GM19467 (cell line): Measurements from ENCODE around the gene DMC1.
"Not testable (repeated sequence)": the region's sequence is repeated elsewhere in the genome, so short reads cannot be mapped to it uniquely, and the experiment has no call there.

ENCODE experiments used
- ATAC-seq: cut with Tn5 transposase; IDR thresholded peaks from one replicate; pipeline ENCODE4 v1.9.1; 2021; ENCODE audit warnings: mild to moderate bottlenecking, moderate library complexity; ENCODE audit not compliant: unreplicated experiment

DMC1 gene, protein sequence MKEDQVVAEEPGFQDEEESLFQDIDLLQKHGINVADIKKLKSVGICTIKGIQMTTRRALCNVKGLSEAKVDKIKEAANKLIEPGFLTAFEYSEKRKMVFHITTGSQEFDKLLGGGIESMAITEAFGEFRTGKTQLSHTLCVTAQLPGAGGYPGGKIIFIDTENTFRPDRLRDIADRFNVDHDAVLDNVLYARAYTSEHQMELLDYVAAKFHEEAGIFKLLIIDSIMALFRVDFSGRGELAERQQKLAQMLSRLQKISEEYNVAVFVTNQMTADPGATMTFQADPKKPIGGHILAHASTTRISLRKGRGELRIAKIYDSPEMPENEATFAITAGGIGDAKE

DNA sequence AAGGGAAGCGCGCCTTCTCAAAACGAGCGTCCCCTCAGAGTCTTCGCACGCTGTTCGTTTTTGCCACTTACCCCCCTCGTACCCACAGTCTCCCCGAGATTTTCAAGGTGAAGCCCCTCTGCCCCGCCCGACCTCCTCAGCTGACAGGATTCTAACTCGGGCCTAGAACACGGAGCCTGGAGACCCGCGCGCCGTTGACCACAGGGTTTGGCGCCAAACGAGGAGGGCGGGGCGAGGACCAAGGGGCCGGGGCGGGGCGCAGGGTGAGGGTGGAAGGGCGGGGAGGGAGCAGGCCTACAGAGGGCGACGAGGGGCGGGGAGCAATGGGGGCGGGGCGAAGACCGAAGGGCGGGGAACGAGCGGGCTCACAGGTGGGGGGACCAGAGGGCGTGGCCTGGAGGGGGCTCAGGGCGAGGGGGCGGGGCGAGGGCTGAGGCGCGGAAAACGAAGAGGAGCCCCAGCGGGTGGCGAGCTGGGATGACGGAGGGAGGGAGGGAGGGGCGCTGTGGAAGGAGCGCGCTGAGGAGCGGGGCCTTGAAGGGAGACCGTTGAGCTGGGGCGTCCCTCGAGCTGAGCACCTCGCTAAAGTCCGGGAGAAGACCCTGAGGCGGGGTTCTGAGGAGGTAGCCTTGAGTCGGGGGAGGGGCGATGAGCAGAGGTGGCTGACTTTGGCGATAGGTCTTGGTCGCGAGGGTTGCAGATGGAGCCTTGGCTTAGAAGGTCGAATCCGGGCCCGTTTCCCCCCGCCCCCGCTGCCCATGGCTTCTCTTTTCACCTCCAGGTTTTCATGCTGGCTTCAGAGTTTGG, at the start of gene DMC1:
DMC1 (minus strand) TSS at position 212 of the 807 bp plus-strand sequence. CDS start 1,927 bp downstream, outside the sequence.
- peak; percentile 47 for ATAC-seq

DNA sequence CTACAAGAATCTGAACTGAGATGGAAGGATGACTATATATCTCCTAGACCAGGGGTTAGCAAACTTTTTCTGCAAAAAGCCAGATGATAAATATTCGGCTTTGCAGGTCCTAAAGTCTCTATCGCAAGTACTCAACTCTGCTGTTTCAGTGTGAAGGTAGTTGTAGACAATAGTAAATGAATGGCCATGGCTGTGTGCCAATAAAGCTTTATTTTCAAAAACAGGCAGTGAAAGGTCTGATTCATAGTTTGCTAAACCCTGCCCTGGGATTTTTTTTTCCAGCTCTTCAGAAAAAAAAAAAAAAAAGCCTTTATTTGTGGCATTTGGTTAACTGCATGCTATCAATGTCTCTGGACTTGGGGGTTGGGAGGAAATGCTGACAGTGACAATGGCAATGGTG, 48.7 kb upstream of the DMC1 start:
- no peak for ATAC-seq

DNA sequence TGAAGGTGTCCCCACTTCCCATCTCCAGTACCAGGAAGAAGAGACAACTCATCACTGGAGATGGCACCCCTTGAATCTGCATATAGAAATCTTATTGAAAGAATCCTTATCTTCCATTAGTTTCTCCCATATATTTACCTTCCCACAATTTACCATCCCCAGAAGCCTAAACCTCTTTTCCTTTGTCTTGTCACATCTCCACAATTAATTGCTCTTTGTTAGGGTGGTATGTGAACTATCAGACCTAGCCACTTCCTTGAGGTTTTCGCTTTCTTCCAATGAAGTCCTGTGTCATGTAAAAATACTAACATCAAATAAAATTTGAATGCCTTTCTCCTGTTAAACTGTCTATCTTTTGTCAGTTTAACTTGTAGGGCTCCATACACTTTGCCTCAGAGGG, 48.3 kb upstream of the DMC1 start:
- no peak for ATAC-seq

DNA sequence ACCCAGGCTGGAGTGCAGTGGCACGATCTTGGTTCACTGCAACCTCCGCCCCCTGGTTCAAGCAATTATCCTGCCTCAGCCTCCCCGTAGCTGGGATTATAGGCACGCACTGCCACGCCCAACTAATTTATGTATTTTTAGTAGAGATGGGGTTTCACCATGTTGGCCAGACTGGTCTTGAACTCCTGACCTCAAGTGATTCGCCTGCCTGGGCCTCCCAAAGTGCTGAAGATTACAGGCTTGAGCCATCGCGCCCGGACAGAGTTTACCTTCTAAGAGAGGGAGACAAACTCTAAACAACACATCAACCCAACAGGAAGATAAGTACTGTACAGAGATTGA, 45.1 kb upstream of the DMC1 start:
- ATAC-seq: not testable (repeated sequence)

DNA sequence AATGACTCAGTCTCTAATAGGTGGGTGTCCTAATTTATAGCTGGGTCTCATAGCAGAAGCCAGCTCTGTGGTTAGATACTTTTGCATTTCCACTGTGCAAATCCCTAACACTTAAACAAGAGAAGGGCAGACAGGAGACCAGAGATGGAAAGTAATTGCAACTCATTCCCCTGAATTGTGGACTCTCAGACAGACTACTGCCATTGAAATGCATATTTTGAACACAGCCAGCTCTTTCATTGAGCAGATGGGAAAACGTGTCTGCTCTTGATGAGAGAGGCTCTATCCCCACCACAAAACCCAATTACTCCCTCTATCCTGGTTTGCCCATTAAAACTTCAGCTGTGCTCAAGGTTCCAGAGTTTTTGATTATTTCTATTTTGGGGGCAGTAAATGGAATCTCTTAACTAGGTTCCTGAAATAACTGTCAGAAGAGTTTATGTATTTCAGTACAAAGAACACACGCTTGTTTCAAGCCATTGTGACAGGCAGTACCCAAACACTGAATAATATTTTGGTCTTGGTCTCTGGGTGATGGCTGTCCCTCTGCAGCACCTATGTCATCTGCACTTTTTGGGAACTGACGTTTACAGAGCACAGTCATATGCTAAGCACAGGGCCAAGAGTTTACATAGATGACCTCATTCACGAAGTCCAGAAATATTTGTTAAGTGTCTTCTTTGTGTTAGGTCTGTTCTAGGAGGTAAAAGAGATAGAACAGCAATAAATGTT, 44.5 kb upstream of the DMC1 start:
- ATAC-seq: no peak

DNA sequence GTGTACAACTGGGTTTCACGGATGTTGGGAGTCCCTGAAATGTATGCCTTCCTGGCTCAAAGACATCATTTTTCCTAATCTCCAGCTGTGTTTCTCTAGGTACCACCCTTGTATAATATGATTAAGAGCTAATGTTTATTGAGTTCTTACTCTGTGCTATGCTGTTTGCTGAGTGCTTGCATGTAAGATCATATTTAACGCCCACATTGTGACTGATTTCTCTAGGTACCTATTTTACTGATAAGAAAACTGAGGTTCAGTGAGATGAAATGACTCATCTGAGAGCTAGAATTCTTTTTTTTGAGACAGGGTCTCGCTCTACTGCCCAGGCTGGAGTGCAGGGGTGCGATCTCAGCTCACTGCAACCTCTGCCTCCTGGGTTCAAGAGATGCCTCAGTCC, 43.6 kb upstream of the DMC1 start:
- ATAC-seq: no peak

DNA sequence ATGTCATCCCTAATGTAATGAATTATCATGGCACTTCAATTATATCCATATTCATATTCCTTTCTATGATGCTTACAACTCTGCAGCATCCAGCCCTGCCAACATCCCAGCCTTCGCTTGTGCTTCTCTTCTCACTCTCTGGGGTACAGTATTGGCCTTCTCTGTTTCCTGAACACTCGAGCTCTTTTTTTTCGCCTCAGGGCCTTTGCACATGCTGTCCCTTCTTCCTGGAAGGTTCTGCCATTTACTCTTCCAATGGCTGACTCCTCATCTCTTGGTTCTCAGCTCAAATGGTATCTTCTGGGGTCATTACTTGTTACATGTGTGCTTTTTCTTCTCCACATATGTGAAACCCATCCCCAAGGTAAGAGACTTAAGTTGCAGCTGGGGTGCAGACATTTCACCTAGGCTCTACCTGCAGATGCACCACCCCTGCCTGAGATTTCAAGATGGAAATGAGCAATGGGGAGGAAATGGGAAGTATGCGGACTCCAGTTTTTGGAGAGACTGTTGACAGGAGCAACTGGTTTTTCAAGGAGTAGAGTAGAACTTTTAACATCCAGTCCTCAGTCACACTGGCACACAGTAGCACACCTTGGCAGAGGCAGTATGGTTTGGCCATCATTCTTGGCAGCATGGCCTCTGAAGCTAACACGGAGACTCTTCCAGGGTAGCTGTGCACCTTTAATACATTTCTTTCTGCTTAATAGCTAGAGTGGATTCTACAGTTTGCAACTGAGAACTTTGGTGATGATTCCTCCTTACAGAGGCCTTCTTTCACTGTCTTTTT, 42.4 kb upstream of the DMC1 start:
- ATAC-seq: no peak

DNA sequence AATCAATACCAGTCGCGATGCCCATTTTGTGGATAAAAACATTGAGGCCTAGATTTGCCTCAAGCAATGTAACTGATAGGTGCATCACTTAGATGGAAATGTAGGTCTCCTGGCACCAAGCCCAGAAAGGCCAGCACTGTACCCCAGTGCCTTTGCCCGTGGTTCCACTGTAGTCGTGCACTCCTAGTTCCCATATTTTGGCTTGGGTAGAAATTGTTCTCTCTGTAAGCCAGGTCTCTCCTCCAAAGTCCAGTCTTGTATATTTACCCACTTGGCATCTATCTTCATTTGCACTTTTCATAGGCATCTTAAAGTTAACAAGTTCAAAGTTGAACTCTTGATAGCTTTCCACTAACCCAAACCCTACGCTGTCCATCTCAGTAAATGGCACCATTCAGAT, 41.6 kb upstream of the DMC1 start:
- no peak for ATAC-seq

DNA sequence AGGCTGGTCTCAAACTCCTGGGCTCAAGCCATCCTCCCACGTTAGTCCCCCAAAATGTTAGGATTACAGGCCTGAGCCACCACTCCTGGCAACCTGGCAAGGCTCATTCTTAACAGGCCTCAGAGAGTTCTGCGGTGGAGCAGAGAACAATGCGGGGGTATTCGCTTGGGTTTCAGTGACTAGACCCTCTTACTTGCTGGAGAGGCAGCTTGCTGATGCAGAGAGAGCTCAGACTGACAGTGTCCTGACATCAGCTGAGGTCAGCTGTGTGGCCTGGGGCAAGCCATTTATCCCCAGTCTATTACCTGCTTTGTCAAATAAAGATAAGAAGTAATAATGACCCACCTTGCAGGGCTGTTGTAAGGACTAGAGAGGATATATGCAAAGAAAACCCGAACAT, 40.3 kb upstream of the DMC1 start:
- no peak for ATAC-seq

DNA sequence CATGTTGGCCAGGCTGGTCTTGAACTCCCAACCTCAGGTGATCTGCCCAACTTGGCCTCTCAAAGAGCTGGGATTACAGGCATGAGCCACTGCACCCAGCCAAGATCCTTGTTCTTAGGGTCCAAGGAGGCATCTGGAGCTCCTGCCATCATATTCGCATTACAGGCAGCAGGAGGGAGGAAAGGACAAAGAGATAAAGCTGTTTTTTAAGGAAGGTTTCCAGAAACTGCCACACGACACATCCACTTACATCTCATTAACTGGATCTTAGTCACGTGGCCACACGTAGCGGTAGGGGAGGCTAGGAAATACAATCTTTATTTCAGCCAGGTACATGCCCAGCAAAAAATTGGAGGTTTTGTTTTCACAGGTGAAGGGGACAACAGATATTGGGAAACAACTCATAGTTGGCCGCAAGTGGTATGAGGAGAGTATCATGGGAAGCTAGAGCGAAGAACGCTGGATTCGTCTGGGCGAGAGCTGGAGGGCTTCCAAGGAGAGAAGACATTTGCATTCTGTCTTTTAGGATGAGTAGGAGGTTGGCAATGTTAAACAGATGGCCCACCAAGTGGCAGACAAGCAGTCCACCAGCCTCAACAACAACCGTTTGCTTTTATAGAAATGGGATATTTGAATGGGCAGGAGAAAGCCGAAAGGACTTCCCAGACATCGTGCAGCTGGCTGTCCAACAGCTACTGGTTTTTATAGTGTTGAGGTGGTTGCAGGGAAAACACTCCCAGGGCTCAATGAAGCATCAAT, 39.2 kb upstream of the DMC1 start:
- ATAC-seq: no peak

DNA sequence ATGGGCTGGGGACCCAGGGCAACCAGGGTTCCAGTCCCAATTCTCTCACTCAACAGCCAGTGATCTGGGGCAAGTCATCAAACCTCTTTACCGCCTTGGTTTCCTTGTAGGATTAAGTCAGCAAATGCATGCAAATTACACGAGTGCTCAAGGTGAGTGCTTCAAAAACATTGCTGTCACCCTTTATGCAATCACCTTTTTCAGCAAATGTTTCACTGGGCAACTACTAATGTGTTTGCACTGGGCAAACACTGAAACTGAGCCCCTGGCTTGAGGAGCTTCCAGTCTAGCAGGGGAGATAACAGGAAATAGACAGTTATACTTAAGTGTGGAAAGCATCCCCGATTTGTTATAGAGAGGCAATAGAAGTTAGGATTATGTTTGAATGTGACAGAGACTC, 37.7 kb upstream of the DMC1 start:
- ATAC-seq: no peak

DNA sequence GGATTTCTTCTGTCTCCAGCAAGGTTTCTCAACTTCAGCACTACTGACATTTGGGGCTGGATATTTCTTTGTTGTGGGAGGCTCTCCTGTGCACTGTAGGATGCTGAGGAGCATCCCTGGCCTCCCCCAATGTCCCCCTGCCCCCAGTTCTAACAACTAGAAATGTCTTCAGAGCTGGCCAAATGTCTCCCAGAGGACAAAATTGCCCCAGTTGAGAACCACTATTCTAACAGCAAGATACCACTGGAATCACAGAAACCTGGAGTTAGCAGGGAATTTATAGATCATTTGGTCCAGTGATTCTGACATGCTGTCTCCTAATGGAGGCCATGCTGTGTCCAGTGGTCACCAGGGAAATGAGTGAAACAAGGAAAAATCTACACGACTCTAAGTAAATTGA, 32.2 kb upstream of the DMC1 start:
- no peak for ATAC-seq

DNA sequence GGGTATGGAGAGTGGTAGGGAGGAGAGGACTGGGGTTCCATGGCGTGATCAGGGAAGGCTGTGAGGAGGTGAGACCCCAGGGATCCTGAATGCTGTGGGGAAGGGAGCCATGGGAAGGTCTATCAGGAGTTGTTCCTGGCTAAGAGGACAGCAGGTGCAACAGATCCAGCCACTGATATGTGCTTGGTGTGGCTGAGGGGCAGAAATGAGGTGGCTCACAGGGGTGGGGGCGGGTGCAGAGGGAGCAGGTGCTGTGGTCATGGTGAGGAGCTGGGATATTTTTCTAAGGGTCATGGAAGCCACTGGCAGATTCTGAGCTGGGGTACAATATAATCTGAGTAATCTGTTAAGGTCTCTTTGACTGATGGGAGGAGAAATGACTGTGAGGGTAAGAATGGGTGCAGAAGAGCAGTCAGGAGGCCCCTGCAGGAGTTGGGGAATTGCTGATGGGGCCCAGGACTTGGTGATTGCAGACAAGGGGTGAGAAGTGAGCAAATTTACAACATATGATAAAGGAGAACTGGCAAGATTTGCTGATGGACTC, 31.3 kb upstream of the DMC1 start:
- ATAC-seq: no peak

DNA sequence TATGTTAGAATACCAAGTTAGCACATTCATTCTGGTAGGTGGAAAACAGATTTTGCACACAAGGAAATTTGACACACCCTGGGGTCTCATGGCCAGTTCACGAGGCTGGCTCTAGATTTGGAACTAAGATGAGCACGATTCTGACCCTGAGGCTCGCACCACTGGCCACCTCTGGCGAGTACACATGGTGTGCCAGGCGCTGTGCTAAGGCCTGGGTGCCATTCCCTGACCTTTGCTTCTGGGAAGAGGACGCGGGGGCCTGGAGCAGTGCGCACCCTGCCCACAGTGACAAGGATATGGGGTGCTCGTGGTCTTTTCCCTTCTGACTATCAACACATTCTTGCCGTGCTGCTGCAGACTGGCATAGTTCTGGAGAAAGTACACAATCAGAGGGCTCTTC, 29.5 kb upstream of the DMC1 start:
- no peak for ATAC-seq

DNA sequence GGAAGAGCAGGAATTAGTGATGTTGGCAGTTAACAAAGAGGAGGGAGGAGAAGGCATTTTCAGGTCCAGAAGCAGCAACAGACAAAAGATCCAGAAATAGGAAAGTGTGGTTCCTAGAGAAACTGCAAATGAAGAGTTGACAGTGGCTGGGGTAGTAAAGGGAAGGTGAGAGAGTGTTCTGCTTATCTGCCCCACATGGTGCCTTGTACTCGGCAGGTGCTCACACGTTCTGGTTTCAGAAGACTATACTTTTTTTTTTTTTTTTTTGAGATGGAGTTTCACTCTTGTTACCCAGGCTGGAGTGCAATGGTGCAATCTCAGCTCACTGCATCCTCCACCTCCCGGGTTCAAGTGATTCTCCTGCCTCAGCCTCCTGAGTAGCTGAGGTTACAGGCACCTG, 12.9 kb upstream of the DMC1 start:
- not testable (repeated sequence) for ATAC-seq

DNA sequence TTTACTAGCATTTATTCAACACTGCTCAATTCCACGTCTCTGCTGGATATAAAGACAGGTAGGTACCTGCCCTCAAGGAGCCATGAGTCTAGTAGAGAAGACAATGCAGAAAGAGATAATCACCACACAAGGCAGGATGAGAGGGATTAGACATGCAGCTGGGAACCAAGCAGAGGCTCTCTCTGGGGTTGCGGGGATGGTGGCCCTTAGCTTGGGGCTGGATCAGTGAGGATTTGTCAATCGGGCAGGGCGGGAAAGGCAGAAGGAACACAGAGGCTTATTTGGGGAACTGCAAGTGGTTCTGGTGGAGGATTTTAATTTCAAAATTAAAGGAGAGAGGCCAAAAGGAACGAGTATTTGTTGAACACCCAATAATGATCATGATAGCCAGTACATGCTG, 8.5 kb upstream of the DMC1 start:
- ATAC-seq: no peak

DNA sequence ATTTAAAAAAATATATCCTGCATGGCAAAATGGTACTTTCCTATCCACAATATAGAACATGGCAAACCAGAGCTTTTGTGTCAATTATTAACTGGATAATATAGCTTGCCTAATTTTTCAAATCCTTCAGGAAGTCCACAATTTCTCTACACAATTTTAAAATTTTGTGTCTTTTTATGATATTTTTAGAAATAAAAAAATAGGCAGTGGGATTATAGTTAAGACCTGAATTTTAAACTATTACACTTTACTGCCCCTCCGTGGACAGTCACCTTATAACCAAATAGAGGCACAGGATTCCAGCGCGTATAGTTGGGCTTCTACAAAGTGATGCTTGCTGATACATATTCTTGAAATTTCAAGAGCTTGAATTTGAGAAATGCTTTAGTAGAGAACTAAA, 2.1 kb upstream of the DMC1 start:
- no peak for ATAC-seq

DNA sequence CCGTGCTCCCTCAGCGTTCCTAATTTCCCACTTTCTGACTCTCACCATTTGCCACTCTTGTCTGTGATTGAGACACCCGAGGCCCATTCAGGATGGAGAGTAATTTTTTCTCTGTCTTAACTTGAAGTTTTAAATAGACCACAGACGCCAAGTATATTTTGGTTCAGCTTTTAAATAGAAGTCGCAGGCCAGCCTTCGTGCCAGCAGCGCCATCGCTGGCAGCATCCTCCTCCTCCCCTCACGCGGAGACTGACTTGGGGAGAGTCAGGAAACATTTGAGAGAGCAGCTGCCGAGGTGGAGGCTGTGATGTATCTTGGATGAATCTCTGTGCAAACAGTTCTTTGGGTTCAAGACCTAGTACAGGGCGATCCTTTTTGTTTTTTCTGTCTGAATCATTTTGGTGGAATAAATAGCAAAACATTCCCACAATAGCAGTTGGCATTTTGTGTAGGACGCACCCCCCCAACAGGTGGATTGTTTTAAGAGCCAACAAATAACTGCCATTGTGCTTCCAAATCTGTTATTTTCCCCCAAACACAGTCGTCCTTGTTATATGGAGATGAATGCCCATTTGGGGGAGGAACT, 889 bp upstream of the DMC1 start:
- ATAC-seq: peak; percentile 6

DNA sequence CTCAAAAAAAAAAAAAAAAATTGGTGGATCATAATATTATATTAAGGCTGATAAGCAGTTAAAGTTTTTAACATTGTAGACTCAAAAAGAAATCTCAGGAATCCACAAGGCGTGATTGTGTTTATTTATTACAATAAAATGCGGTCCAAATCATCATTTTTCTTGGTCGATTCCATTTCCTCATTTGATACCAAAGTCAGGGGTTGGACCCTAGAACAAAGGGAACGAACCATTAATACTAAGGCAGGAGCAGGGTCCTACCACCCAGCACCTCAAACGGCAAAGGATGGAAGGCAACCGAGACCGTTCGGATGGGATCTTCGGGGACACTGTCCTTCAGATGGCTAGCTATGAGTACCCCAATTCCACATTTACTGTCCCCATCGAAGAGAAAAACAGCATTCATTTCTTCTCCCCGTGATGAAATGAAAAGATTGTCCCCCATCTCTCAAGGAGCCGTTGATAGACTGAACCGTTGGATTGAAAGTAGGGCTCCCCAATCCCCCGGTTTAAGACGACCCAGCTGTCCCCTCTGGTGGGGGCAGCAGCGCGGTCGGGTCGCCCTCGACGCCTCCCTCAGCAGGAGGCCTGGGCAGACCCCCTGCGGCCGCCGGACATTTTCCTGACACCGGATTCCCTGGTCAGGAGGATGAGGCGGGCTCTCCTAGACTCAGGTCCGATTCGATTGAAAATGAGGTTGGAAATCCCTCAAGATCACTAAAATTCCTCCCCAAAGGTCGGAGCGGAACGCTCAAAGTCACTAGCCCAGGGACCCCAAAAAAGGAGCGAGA, 607 bp downstream of the DMC1 start:
- ATAC-seq: peak; percentile 9
